Hippocampal formation (tissue), 2 donors: ENCODE results near the gene SLC1A2.
A peak's percentile ranks its signal among the peaks of the same experiment; 100 is the strongest.

Experiments used
- DNase-seq, 2 donors: peaks; one replicate each; lab custom pipeline; 2025; lab: John Stamatoyannopoulos, UW

Gene SLC1A2

DNA sequence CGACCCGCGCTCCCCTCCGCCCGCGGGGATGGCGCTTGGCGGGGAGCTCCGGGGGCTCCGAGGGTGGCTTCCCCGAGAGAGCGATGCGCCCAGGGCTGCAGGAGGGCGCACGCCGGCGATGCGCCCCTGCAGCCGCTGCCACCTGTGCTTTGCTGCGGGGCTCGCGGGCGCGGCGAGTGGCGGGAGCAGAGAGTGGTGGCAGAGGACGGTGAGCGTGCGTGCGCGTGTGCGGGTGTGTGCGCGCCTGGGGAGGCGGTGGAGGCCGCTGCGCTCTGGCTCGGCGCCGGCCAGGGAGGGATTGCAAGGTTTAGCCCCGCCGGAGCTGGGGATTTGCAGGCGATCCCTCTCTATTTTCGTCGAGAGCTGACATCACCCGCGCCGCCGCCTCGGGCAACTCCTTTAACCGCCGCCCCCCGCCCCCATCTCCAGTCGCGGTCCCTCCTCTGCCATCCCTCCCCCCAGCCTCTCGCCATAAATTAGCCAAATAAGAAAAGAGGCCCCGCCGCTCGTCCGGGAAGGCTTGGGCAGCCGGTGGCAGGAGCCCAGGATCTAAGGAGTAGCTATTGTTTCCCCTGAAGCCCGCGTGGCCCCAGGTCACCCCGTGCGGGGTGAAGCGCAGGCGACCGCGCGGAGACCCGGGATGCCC is at the start of gene SLC1A2:
TSS of gene SLC1A2 (minus strand) at position 375 of the 646 bp plus-strand sequence. CDS start 592 bp downstream, outside the sequence.
- DNase-seq: peak; percentile 37 to 45

DNA sequence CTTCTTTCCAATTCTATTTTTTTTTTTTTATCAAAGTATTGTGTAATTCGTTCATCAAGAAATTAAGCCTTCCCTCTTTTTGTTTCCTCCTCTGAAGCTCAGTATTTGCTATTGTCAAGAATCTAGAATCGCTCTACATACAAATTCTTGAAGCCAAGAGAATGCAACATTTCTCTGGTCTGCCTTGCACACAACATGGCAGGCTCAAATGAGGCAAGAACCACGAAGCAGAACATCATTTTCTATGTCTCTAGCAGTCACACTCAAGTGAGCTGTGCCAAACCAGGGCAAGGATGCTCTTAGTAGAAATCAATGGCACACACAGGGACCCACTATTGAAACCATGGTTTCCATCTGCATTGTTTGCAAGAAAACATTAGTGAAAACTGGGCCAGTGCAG is 46.7 kb upstream of the SLC1A2 start:
- DNase-seq: no peak

DNA sequence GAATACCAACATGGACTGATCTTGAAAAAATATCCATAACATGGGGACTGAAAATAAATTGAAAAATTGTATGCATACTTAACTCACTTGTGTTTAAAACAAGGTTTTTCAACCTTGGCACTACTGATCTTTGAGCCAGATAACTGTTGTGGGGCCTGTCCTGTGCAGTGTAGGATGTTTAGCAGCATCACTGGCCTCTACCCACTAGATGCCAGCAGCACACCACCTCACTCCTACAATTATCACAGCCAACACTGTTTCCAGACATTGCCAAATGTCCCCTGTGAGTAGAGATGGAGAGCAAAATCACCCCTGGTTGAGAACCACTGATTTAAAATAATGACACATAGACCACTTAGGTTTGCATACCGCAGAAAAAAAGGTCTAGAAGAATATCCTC is 45.0 kb upstream of the SLC1A2 start:
- DNase-seq: no peak

DNA sequence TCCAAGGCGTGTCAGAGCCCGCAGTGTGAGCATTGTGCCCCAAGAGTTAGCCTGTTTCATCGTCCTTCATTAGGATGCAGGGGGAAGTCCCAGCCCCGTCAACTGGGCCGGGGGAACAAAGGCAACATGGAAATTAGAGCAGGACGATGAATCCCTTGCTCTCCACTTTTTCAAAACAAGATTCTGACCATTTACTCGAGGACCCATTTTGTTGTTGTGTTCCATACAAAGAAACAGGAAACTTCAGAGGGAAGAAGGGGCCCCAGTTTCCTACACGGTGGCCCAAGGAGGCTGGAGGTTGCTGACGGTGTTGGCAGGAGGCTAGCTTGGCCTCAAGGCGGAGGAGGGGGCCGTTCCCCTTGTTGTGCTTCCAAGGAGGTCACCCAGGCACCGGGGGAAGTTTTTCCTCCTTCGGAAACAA is 44.0 kb upstream of the SLC1A2 start:
- DNase-seq: peak in 1 of 2 donors; percentile 62

DNA sequence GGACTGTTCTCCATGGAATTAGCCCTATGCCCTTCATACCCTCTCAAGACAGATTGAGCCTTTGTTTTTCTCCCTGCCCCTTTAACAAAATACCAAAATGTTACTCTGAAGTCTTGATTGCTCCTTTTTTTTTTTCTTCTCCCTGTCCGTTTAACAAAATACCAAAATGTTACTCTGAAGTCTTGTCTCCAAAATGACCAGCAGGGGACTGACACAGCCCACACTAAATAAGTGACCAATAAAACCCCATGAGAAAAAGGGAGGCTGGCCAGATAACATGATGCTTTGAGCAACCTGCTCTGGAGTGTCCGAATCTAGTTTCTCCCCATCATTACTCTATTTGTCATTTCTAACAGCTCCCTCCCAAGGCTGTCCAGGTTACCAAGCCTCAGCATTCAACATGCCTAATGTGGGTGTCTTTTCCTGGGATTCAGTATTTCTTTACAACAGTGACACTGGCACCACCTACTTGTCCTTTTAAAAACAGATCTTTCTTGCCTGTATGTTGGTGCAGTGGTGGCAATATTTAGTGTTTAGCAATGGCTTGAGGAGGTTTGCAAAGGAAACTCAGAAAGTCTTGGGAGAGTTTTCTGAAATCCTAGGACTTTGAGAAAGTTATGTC is 42.7 kb upstream of the SLC1A2 start:
- DNase-seq: no peak

DNA sequence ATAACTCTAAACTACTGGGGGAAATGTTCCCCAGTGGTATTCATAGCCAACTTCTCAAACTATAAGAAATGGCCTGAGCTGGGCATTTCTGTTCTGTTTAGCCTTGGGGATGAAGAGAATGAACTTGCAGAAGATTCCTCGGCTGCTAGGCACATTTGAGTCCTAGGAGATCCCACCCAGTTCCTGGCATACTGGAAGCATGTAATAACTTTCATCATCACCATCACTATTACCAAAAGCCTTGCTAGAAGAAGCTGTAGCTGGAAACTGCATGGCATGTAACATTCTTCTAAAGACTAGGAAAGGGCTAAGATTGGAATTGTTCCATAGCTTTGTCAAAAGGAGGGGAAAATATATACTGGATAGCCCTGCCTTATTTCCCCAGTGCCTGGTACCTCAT is 40.1 kb upstream of the SLC1A2 start:
- DNase-seq: no peak

DNA sequence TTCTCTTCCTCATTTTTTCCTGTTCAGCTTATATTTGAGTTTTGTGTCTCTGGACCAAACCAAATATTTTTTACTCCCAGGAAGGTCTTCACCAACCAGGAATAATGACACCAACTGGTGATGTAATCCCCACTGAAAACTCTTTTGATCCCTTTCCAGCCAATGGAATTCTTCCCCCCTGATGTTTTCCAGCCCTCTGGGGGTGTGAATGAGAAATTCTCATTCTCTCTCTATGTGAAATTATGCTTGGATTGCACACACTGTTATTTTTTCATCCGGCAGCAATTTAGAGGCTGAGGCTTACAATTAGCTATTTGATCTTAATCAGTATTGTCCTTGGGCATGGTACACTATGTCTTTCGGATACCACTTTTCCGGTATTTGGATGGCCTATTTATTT is 39.5 kb upstream of the SLC1A2 start:
- DNase-seq: no peak

DNA sequence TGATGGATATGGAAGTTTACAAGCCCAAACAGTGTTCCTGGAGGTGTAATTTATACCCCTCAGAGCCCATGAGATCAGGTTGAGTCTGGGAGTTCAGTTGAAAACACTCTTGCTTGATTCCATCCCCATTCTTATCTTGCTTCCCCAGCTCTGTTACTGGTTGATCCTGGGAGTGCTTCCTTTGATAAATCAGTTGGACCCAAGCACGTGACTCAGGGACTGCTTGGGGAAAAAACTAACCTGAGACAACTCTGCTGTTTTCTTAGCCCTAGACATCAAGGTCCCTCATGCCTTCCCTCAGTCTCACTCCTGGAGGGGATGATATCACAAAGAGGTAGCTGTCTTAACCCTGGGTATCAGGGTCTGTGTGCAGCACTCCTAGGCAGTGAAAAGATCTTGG is 35.0 kb upstream of the SLC1A2 start:
- no peak for DNase-seq

DNA sequence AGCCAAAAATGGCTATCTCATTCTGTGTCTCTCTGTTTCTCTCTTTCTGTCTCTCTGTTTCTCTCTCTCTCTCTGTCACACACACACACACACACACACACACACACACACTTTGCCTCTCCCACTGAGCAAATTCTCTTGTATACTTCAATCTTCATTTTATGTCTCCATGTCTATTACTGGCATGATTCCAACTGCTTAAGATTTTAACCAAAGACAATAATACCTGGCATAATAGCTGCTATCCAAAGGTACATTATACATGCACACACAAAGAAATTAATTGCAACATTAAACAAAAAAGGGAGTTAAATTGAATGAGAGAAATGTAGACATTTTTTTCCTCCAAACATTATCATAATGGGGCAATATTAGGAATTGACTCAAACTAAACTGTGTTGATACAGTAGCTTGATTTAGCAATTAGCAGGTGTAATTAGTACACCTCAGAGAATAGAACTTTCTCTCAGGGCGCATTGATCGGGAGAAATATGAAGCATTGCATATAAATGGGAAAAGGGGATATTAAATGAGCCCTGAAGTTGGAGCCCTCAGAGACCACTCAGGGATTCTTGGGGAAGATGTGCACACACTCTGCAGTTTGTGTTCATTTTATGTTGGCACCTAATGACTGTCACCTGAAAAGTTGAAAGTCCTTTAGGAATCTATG is 17.4 kb upstream of the SLC1A2 start:
- DNase-seq: no peak

DNA sequence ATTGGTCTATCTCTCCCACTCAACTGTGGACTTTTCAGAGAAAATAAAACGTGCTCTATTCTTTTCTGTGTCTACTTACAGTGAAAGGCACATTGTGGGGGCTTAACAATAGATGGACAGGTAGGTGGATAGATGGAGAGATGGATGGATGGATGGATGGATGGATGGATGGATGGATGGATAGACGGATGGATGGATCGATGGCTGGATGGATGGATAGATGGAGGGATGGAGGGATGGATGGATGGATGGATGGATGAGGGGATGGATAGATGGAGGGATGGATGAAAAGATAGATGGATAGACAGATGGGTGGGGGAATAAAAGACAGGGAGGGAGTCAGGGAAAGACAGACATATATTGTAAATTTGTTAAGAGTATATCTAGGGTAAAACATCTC is 14.2 kb upstream of the SLC1A2 start:
- DNase-seq: no peak

DNA sequence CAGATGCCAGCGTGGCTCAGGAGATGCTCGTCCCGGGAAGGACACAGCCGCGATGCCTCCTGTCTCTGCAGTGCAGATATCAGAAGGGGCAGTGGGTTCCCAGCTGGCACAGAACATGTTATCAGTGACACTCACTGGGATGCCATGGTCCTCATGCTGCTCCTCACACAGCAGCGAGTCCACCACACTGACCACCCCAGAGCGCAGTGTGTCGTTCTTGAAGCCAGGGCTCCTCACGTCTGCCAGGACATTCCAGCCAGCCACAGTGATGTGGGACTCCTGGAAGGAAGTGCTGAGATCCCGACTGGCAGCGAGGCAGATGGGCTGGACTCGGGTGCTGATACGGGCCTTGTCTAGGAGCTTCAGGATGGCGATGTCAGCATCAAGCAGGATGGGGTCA is 13.1 kb upstream of the SLC1A2 start:
- no peak for DNase-seq

DNA sequence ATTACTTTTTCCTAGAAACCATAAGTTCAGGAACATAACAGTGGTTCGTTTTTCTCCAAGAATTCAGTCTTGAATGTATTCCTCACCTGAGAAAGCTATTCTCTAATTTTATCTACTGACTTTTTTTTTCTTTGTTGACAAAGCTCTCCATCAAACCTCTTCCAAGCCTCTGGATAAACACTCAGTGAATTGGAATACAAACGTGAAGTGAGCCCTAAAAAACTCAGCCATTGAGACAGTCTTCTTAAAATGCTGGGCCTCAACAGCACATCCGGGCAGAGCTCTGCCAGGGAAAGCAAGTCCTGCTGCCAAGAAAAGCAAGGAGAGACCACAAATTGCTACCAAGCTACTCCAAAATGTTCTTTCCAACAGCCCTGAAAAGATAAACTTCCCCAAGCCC is 7.7 kb upstream of the SLC1A2 start:
- DNase-seq: peak in 1 of 2 donors; percentile 62

DNA sequence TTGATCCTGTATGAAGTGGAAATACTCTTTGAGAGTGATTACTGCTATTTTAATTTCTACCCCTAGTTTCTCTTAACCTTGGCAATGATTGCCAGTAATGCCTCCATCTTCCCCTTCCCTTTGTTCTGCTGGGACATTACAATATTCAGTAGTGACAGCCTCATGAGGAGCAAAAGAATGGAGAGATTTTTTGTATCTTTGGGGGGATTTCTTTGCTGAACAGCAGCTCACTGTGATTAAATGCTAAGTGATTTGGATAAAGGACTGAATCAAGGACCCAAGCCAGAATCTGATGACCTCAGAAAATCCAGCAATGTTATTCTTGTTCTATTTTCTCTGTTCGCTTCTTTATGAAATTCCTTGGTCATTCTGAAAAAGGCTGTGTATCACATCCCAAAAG is 7.0 kb upstream of the SLC1A2 start:
- DNase-seq: no peak

DNA sequence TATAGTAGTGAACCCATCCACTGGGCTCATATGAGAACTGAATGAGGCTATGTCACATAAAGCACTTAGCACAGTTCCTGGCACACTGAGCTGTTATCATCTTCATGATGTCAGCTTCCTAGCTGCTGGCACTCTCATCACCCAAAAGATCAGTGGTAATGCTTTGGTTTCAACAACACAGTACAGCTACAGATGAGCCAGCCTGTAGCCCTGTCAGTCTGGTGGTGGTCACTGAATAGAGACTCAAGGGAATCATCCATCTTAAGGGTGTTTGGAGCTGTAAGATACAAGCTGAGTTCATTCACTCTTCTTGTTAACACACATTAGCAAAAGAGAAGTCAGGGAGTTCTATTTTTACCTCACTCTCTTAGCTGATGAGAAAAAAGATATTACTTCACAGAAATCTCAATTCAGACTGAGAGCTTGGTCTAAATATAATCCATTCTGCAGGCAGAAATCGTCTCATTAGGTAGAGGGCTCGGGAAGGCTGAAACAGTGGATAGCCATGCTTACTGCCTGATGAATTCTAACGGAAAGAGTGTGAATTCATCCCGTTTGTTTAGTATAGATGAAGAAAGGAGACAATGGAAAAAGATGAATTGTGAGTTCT is 6.3 kb upstream of the SLC1A2 start:
- no peak for DNase-seq

DNA sequence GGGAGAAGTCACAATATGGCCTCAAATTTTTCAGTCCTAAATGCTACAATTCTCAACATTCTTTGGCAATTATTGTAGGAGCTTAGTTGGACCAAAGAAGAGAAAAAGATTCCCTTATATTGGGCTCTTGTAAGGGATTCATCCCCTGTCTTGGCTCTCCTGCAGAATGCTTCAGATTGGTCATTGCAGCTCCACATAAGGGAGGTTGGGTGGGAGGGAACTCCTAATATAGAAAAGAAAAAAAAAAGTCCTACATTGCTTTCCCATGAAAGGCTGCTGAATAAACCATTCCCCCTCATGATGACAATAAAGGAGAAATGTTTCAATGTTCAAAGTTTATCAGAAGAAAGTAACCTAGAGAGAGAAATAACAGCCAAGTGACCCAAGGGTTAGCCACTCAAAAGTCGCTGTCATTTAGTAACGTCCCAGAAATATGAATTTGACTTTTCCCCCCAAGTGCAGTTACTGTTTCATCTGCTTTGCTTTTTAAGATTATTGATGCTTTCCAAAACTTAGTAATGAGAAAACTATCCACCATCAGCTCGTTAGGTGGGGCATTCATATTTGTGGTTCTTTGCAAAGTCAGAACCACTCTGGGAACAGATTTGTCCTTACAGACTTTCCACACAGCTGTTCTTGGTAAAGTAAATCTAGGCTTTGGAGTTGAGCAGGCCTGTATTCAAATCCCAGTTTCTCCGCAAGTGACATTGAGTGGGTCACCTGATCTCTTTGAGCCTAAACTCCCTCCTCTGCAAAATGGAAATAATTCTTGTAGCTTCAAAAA is 5.0 kb upstream of the SLC1A2 start:
- no peak for DNase-seq

DNA sequence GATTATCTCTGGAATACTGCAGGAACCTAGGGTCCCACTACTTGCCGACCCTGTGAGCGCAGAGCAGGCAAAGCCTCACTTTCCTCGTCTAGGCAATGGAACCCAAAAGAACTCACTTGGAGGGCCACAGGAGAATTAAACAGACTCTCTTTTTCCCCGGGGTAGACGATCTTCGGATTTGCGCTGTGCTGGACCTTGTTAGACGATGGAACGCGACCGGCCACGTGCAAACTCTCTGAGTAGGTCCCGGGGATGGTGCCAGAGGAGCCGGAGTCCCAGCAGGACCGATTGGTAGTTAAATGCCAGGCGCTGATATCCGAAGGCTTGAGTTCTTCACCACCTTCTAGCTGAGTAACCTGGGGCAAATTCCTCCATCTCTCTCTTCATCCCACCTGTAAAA is 1.0 kb upstream of the SLC1A2 start:
- peak in 1 of 2 donors; percentile 36 for DNase-seq

DNA sequence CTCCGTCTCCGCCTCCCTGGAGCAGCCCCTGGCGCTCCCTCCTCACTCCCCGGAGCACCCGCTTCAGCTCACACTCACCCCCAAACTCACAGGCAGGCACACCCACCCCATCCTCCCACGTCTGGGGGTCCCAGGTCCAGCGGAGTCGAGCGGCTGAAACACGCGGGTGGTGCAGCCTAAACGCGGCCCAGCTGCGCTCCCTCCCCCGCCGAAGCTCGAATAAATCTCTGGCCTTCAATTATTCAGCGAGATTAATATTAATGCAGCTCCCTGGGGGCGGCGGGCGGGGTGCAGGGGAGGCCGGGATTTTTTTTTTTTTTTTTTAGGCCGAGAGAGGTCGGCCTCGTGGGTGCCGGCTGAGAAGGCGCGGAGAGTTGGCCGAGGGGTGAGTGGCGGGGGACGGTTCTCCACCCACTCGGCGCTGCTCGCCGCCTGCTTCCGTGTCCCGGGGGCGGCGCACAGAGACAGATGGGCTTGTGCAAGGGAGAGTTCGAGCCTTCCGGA is 524 bp upstream of the SLC1A2 start:
- DNase-seq: no peak

DNA sequence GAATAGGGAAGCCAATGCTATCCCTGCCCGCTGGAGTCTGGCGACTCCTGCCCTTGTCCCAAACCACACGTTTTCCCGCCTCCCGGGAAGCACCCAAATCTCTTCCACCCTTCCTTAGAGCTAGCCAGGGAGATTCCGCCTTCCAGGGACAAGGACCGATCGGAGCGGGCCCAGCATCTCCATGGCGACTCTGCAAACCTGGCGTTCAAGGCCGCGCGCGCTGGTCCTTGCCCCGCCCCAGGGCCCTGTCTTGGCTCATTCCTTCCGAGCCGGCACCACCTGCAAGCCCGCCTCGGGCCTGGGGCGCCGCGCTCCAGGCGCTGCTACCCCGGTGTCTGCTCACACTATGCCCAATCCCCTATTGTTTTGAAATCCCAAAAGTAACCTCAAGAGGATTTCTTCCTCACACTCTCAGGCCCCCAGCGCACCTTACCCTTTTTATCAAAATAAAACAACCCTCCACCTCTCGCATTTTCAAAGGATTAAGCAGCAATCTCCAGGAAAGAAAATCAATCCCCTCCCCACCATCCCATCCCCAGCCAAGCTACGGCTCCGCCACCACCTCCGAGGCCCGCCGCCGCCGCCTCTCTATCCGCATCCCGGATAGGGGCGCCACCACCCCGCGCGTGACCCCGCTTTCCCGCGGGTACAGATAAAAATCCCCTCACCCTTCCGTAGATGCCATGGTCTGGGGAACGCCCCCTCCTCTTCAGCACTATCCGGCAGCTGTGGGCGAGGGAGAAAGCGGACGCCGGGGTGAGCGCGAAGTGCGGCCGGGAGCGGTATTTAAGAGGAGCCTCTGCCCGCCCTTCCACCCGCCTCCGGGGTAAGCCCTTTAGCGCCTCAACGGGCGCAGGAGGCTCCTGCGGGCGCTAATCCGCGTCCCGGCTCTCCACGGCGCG is 825 bp downstream of the SLC1A2 start:
- no peak for DNase-seq

DNA sequence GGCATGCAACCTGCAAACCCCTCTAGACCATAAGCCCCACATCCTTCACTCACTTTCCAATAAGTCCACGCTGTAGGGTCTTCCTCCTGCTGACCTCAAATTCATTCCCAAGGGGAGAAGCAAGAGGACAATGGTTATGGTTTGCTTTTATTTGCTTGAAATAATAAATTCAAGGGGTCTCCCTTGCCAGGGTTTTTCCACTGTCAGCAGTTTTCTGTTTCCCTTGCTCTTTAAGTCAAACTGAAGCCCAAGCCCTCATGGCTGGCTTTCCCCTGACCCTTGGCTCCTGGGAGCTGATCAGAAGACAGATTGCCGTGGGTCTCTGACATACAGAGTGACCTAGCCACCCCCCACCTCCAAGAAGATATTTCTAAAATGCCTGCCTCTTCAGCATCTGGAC is 3.9 kb downstream of the SLC1A2 start:
- DNase-seq: no peak

DNA sequence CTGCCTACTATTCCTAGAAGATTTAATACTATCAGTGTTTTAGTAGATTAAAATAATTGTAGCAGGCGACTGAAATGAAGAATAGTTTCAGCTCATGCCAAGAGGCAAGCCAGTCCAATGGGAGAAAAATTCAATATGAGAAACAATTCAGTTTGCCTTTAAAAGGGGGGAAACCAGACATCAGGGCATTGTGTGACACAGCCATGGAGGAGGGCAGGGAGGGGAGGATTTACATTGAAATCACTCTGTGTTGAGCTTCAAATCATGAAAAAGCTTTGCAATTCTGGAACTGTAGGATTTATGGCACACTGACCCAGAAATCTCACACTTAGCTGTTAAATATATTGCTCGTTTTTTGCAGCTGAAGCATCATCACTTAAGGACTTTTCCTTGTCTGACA is 4.6 kb downstream of the SLC1A2 start:
- no peak for DNase-seq

DNA sequence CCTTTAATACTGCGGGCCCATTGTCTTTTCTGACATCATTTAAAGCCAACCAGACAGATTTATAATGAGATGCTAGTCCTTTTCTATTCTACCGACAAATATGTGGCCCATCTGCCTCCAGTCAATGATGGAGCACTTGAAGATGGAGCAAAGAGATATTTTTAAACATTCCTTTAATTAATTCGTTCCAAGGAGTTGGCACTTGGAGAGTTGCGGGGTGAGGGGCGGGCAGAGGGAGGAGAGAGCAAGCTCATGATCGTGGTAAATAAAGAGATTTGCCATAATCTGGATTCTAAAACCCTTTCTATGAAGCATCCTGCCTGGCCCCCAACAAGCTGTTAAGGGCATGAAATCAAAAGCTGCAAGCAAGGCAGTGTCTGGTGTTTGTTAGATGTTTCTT is 5.0 kb downstream of the SLC1A2 start:
- no peak for DNase-seq
